Mesothelial cell of epicardium (in vitro differentiated cells): ENCODE measurements around the gene DNAJC6. TPM values are rescaled to one million over a fixed set of nuclear protein-coding genes. Genes with fewer than 3 reads are reported as not detected.

Source experiments
- DNase-seq, 2 experiments: peaks; one replicate each; pipeline ENCODE4 v3.0.0; 2021; ENCODE audit warnings: low spot score in 2 of 2; ENCODE audit not compliant: unreplicated experiment in 2 of 2
- H3K27ac Mint-ChIP-seq: 2 replicates; pipeline ENCODE4 v1.8.0; 2021; ENCODE audit warnings: mixed read lengths
- H3K27me3 Mint-ChIP-seq: 2 replicates; pipeline ENCODE4 v1.8.0; 2021; ENCODE audit warnings: low read depth, mixed read lengths
- H3K36me3 Mint-ChIP-seq: 2 replicates; pipeline ENCODE4 v1.8.0; 2021; ENCODE audit warnings: mixed read lengths
- H3K4me1 Mint-ChIP-seq: 2 replicates; pipeline ENCODE4 v1.8.0; 2021; ENCODE audit warnings: mixed read lengths
- H3K4me3 Mint-ChIP-seq: 2 replicates; pipeline ENCODE4 v1.8.0; 2021; ENCODE audit warnings: mild to moderate bottlenecking, moderate library complexity, mixed read lengths
- H3K9me3 Mint-ChIP-seq: 2 replicates; pipeline ENCODE4 v1.8.0; 2021; ENCODE audit warnings: mixed read lengths
- total RNA-seq: library from RNA; stranded (reverse); gene quantifications from 3 replicates; pipeline ENCODE4 v1.2.1, GENCODE V29; 2021
- TF ChIP-seq, protein P1 (sequence below): fragments of 200-600 bp; sonication (generic); IDR thresholded peaks from one replicate; pipeline ENCODE4 v1.5.0; 2021; ENCODE audit warnings: antibody characterized with exemption; ENCODE audit not compliant: unreplicated experiment

Gene DNAJC6
- total RNA-seq, 1 donor from 2014 or later, result 19.4 TPM

DNA sequence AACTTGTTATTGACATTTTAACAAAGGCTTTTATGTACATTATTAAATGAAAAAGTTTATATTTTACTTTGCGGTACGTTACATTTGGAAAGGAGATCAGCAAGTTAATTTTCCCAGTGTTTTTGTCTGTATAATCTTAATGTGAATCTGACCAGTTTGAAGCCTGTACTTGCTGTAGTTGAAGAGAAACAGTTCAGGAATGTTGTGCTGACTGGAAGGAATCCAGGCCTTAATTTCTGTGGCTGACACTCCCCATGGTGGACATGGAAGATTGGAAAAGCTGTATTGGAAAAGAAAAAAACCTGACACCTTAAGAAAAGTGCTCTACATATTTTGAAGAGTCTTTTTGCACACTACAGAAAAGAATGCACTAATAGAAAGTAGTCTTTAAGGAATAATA lies 126.6 kb downstream of the DNAJC6 start:
- peaks cover 11% of the 10 kb centered on the region for H3K36me3 Mint-ChIP-seq
- no peak overlapping the region for H3K4me3 Mint-ChIP-seq
- peak overlapping the region; percentile 75 for H3K27ac Mint-ChIP-seq
- H3K4me1 Mint-ChIP-seq, result peaks cover 31% of the 10 kb centered on the region
- H3K9me3 Mint-ChIP-seq, result no peaks in the 10 kb centered on the region
- no peak for DNase-seq
- H3K27me3 Mint-ChIP-seq, result no peaks in the 10 kb centered on the region
- TF ChIP-seq, protein P1, sequence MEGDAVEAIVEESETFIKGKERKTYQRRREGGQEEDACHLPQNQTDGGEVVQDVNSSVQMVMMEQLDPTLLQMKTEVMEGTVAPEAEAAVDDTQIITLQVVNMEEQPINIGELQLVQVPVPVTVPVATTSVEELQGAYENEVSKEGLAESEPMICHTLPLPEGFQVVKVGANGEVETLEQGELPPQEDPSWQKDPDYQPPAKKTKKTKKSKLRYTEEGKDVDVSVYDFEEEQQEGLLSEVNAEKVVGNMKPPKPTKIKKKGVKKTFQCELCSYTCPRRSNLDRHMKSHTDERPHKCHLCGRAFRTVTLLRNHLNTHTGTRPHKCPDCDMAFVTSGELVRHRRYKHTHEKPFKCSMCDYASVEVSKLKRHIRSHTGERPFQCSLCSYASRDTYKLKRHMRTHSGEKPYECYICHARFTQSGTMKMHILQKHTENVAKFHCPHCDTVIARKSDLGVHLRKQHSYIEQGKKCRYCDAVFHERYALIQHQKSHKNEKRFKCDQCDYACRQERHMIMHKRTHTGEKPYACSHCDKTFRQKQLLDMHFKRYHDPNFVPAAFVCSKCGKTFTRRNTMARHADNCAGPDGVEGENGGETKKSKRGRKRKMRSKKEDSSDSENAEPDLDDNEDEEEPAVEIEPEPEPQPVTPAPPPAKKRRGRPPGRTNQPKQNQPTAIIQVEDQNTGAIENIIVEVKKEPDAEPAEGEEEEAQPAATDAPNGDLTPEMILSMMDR, result no peak

- no peaks in the 10 kb centered on the region for H3K27me3 Mint-ChIP-seq
- TF ChIP-seq, protein P1, result no peak
- H3K9me3 Mint-ChIP-seq, result peaks cover 4% of the 10 kb centered on the region
- no peak overlapping the region for H3K4me3 Mint-ChIP-seq
- DNase-seq, result no peak
- H3K27ac Mint-ChIP-seq, result no peak overlapping the region
- H3K4me1 Mint-ChIP-seq, result peaks cover 36% of the 10 kb centered on the region
- H3K36me3 Mint-ChIP-seq, result peaks cover 11% of the 10 kb centered on the region
Observed at GRCh38 chr1:65437616-65438015, 128.3 kb downstream of the DNAJC6 start.

- TF ChIP-seq, protein P1, result no peak
- Mint-ChIP-seq H3K4me1 (peaks cover 27% of the 10 kb centered on the region), H3K27me3 (no peaks in the 10 kb centered on the region), H3K4me3 (no peak overlapping the region), H3K9me3 (peaks cover 6% of the 10 kb centered on the region), H3K27ac (no peak overlapping the region), H3K36me3 (peaks cover 5% of the 10 kb centered on the region)
- no peak for DNase-seq
Observed at GRCh38 chr1:65440322-65440900, 131.1 kb downstream of the DNAJC6 start.

- H3K9me3 Mint-ChIP-seq, result peaks cover 6% of the 10 kb centered on the region
- no peaks in the 10 kb centered on the region for H3K27me3 Mint-ChIP-seq
- no peak overlapping the region for H3K27ac Mint-ChIP-seq
- H3K36me3 Mint-ChIP-seq, result peaks cover 5% of the 10 kb centered on the region
- no peak overlapping the region for H3K4me3 Mint-ChIP-seq
- DNase-seq, result no peak
- peaks cover 22% of the 10 kb centered on the region for H3K4me1 Mint-ChIP-seq
- TF ChIP-seq, protein P1, result no peak
Observed at GRCh38 chr1:65440915-65441314, 131.6 kb downstream of the DNAJC6 start.

DNA sequence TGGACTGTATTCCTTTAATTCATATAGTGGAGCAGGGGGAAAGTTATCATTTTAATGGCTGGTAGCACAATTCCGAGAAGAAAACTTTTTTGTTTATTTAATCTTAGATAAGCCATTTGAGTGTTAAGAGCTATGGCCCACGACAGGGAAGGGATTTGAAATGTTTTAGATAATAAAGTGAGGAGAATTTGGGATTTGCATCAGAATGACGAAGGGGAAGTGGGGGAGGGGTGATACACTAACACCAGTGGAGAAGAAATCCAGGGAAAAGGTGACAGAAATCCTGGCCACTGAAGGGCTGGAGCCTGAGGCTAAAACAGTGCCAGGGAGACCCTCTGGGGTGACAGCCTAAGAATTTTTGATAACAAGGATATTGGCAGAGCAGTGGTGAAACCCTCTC lies 132.1 kb downstream of the DNAJC6 start:
- H3K27ac Mint-ChIP-seq, result no peak overlapping the region
- peaks cover 18% of the 10 kb centered on the region for H3K4me1 Mint-ChIP-seq
- peaks cover 5% of the 10 kb centered on the region for H3K36me3 Mint-ChIP-seq
- H3K9me3 Mint-ChIP-seq, result peaks cover 6% of the 10 kb centered on the region
- no peaks in the 10 kb centered on the region for H3K27me3 Mint-ChIP-seq
- H3K4me3 Mint-ChIP-seq, result no peak overlapping the region
- DNase-seq, result no peak
- TF ChIP-seq, protein P1, result no peak

GRCh38 chr1:65442442-65442841 lies 133.1 kb downstream of the DNAJC6 start:
- H3K4me3 Mint-ChIP-seq, result no peak overlapping the region
- no peaks in the 10 kb centered on the region for H3K27me3 Mint-ChIP-seq
- peaks cover 6% of the 10 kb centered on the region for H3K9me3 Mint-ChIP-seq
- no peak overlapping the region for H3K27ac Mint-ChIP-seq
- H3K4me1 Mint-ChIP-seq, result peaks cover 13% of the 10 kb centered on the region
- no peak for DNase-seq
- TF ChIP-seq, protein P1, result no peak
- peaks cover 3% of the 10 kb centered on the region for H3K36me3 Mint-ChIP-seq
